SK-N-SH (cell line): ENCODE measurements around the gene AFAP1L2. TPM values are rescaled to one million over a fixed set of nuclear protein-coding genes. Genes with fewer than 3 reads are reported as not detected.

Experiments used
- CTCF ChIA-PET: fragments of 300-600, 350-600 bp; formaldehyde crosslinking; extraction: SDS; loops from one replicate; lab custom pipeline; 2021; lab: Yijun Ruan, JAX
- POLR2A ChIA-PET: fragments of 350-600 bp; sonication (Branson Sonifier 250); formaldehyde crosslinking; extraction: SDS; loops from one replicate; lab custom pipeline; 2020; ENCODE audit warnings: antibody characterized with exemption, inconsistent platforms; lab: Yijun Ruan, JAX
- DNase-seq: peaks from one replicate; pipeline ENCODE4 v3.0.0; 2012
- H2AFZ ChIP-seq: fragments of 200-600 bp; sonication (generic); 2 replicates; pipeline ENCODE4 v1.8.1; 2016; ENCODE audit warnings: antibody characterized with exemption, mild to moderate bottlenecking, low read depth
- H3F3A ChIP-seq: fragments of 200-600 bp; sonication (generic); replicated peaks from 2 replicates; pipeline ENCODE3; 2016; ENCODE audit warnings: antibody characterized with exemption, mild to moderate bottlenecking; ENCODE audit not compliant: insufficient read depth
- H3K27ac ChIP-seq, 2 experiments: fragments of 200-500 bp in 1 of 2; fragments of 200-600 bp in 1 of 2; sonication (Bioruptor generic) in 1 of 2; sonication (generic), shearing (Covaris generic) in 1 of 2; 2 replicates each; pipeline versions ENCODE4 v1.5.1 to v1.6.1; 2014 to 2016; ENCODE audit warnings: low read depth in 2 of 2, inconsistent platforms in 1 of 2, low read length in 1 of 2, mild to moderate bottlenecking in 1 of 2, mixed read lengths in 1 of 2
- H3K27me3 ChIP-seq: fragments of 200-600 bp; sonication (generic), shearing (Covaris generic); 2 replicates; pipeline ENCODE4 v1.6.1; 2016; ENCODE audit warnings: mixed run types; ENCODE audit not compliant: insufficient read depth
- H3K36me3 ChIP-seq, 2 experiments: fragments of 200-500 bp in 1 of 2; fragments of 200-600 bp in 1 of 2; sonication (Bioruptor generic) in 1 of 2; sonication (generic) in 1 of 2; replicated peaks in 1 of 2; 2 replicates each; pipeline versions ENCODE3 to v1.5.1; 2014 to 2016; ENCODE audit warnings: low read length in 1 of 2, mild to moderate bottlenecking in 1 of 2; ENCODE audit not compliant: insufficient read depth in 2 of 2, control insufficient read depth in 1 of 2
- H3K4me1 ChIP-seq, 2 experiments: fragments of 200-500 bp in 1 of 2; fragments of 200-600 bp in 1 of 2; sonication (Bioruptor generic) in 1 of 2; sonication (generic), shearing (Covaris generic) in 1 of 2; 2 replicates each; pipeline versions ENCODE4 v1.5.1 to v1.6.1; 2014 to 2016; ENCODE audit warnings: low read depth in 1 of 2, low read length in 1 of 2, mixed run types in 1 of 2; ENCODE audit not compliant: insufficient read depth in 2 of 2, control insufficient read depth in 1 of 2
- H3K4me2 ChIP-seq: fragments of 200-600 bp; sonication (generic), shearing (Covaris generic); 2 replicates; pipeline ENCODE4 v1.6.1; 2017; ENCODE audit warnings: mixed run types
- H3K4me3 ChIP-seq, 2 experiments: fragments of 200-500 bp in 1 of 2; fragments of 200-600 bp in 1 of 2; sonication (Bioruptor generic) in 1 of 2; sonication (generic), shearing (Covaris generic) in 1 of 2; 2 replicates each; pipeline versions ENCODE4 v1.5.1 to v1.8.1; 2014 to 2016; ENCODE audit warnings: low read depth in 2 of 2, inconsistent platforms in 1 of 2, low read length in 1 of 2, mild to moderate bottlenecking in 1 of 2, mixed read lengths in 1 of 2, moderate library complexity in 1 of 2
- H3K79me2 ChIP-seq: fragments of 200-600 bp; sonication (generic); 2 replicates; pipeline ENCODE4 v1.8.1; 2017; ENCODE audit warnings: mild to moderate bottlenecking; ENCODE audit not compliant: insufficient read depth
- H3K9ac ChIP-seq: fragments of 200-600 bp; sonication (generic); 2 replicates; pipeline ENCODE4 v1.6.1; 2017; ENCODE audit warnings: mixed run types
- H3K9me2 ChIP-seq: fragments of 200-600 bp; sonication (generic); 2 replicates; pipeline ENCODE4 v1.6.1; 2017; ENCODE audit warnings: mixed run types
- H3K9me3 ChIP-seq: fragments of 200-600 bp; sonication (generic); 2 replicates; pipeline ENCODE4 v1.6.1; 2017; ENCODE audit warnings: mixed run types, mild to moderate bottlenecking, moderate library complexity
- H4K20me1 ChIP-seq: fragments of 200-600 bp; sonication (generic); 2 replicates; pipeline ENCODE4 v1.6.1; 2017; ENCODE audit warnings: mild to moderate bottlenecking, mixed run types; ENCODE audit not compliant: insufficient read depth
- CHD2 ChIP-seq: fragments of 150-350 bp; IDR thresholded peaks from 2 replicates; pipeline ENCODE4 v1.6.1; 2018; ENCODE audit warnings: low read length; ENCODE audit not compliant: partially characterized antibody
- CTCF ChIP-seq: fragments of 200-600 bp; sonication (generic); IDR thresholded peaks from 2 replicates; pipeline ENCODE4 v1.6.1; 2017; ENCODE audit warnings: antibody characterized with exemption, mild to moderate bottlenecking, moderate library complexity
- ELF1 ChIP-seq: IDR thresholded peaks from 2 replicates; pipeline ENCODE4 v1.4.0; 2012
- EP300 ChIP-seq, 2 experiments: IDR thresholded peaks; 2 replicates each; pipeline versions ENCODE4 v1.4.0 to v1.6.1; 2012; ENCODE audit warnings: borderline replicate concordance in 1 of 2, low read depth in 1 of 2, low read length in 1 of 2
- EZH2phosphoT487 ChIP-seq: fragments of 200-600 bp; sonication (generic); IDR thresholded peaks from 2 replicates; pipeline ENCODE4 v1.6.1; 2017; ENCODE audit warnings: low read depth, mixed run types, mild to moderate bottlenecking, antibody characterized with exemption, moderate library complexity, borderline replicate concordance
- FOSL2 ChIP-seq: IDR thresholded peaks from 2 replicates; pipeline ENCODE4 v1.4.0; 2012; ENCODE audit warnings: low read depth, mild to moderate bottlenecking, moderate library complexity, borderline replicate concordance
- FOXJ3 ChIP-seq: sonication (generic); formaldehyde crosslinking; IDR thresholded peaks from 2 replicates; pipeline ENCODE4 v1.5.1; 2020; ENCODE audit warnings: mild to moderate bottlenecking, missing genetic modification reagents
- FOXM1 ChIP-seq: IDR thresholded peaks from 2 replicates; pipeline ENCODE4 v1.4.0; 2012; ENCODE audit warnings: low read depth, mild to moderate bottlenecking
- GABPA ChIP-seq: IDR thresholded peaks from 2 replicates; pipeline ENCODE4 v1.4.0; 2012; ENCODE audit warnings: low read depth, mild to moderate bottlenecking
- GATA2 ChIP-seq: sonication (generic); formaldehyde crosslinking; IDR thresholded peaks from 2 replicates; pipeline ENCODE4 v1.5.0; 2020; ENCODE audit warnings: mild to moderate bottlenecking, missing genetic modification reagents
- MXI1 ChIP-seq: IDR thresholded peaks from 2 replicates; pipeline ENCODE4 v1.6.1; 2012; ENCODE audit warnings: mild to moderate bottlenecking, low read depth, low read length, improper control_type of control experiment
- PBX3 ChIP-seq: IDR thresholded peaks from 2 replicates; pipeline ENCODE4; 2012
- RAD21 ChIP-seq: IDR thresholded peaks from 2 replicates; pipeline ENCODE4 v1.6.1; 2012; ENCODE audit warnings: mild to moderate bottlenecking, low read length
- RFX5 ChIP-seq: IDR thresholded peaks from 2 replicates; pipeline ENCODE4 v1.6.1; 2012; ENCODE audit warnings: mild to moderate bottlenecking, improper control_type of control experiment, low read length
- RXRA ChIP-seq: IDR thresholded peaks from 2 replicates; pipeline ENCODE4 v1.4.0; 2012; ENCODE audit warnings: low read depth, mild to moderate bottlenecking, borderline replicate concordance
- SIN3A ChIP-seq: IDR thresholded peaks from 2 replicates; pipeline ENCODE4 v1.6.1; 2012; ENCODE audit warnings: low read depth, mild to moderate bottlenecking, low read length, moderate library complexity, borderline replicate concordance
- TAF1 ChIP-seq: IDR thresholded peaks from 2 replicates; pipeline ENCODE4 v1.6.1; 2012; ENCODE audit warnings: low read depth, mild to moderate bottlenecking, low read length, moderate library complexity, borderline replicate concordance
- TCF12 ChIP-seq: IDR thresholded peaks from 2 replicates; pipeline ENCODE4 v1.4.0; 2012
- USF1 ChIP-seq: IDR thresholded peaks from 2 replicates; pipeline ENCODE4 v1.4.0; 2012; ENCODE audit warnings: low read depth, borderline replicate concordance
- YY1 ChIP-seq: IDR thresholded peaks from 2 replicates; pipeline ENCODE4 v1.4.0; 2012; ENCODE audit warnings: low read depth, mild to moderate bottlenecking
- WGBS: methylation state at CpG from one replicate; pipeline ENCODE4 v1.1.6; 2017; ENCODE audit warnings: low lambda C conversion rate; 5-methylcytosine and 5-hydroxymethylcytosine counted together
- polyA plus RNA-seq, 3 experiments: library from polyadenylated mRNA; depleted of rRNA; stranded (reverse); fragments of >200 nt; gene quantifications; 2 replicates each; pipeline ENCODE4 v1.2.3, GENCODE V29; 2012
- TF ChIP-seq, protein P1 (sequence below): IDR thresholded peaks from 2 replicates; pipeline ENCODE4 v1.4.0; 2012; ENCODE audit warnings: low read depth

The AFAP1L2 gene
- polyA plus RNA-seq, 1 of the 3 experiments (the other 2 are of a cell fraction), result 0.54 TPM

DNA sequence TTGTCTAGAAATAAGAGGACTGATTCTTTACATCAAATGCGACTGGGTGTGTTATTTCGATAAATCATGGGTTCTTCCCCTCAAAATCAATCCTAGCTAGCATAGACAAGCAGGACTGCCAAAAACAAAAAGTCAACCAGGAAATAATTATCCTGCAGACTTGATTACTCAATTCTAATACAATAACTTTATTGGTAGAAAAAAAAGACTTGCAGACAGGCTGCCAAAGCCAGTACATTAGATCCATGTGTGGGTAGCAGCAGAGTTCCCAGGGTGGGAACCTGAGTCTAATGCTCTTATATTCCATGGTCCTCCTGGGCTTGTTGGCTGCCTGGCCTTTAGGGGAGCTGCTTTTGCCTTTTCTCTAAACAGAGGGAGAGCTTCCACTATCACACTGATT is 7.8 kb downstream of the AFAP1L2 start (continued):
- TF ChIP-seq FOSL2, result no peak
- no peak for TF ChIP-seq GATA2
- no peak for TF ChIP-seq RAD21
- TF ChIP-seq MXI1, result no peak

DNA sequence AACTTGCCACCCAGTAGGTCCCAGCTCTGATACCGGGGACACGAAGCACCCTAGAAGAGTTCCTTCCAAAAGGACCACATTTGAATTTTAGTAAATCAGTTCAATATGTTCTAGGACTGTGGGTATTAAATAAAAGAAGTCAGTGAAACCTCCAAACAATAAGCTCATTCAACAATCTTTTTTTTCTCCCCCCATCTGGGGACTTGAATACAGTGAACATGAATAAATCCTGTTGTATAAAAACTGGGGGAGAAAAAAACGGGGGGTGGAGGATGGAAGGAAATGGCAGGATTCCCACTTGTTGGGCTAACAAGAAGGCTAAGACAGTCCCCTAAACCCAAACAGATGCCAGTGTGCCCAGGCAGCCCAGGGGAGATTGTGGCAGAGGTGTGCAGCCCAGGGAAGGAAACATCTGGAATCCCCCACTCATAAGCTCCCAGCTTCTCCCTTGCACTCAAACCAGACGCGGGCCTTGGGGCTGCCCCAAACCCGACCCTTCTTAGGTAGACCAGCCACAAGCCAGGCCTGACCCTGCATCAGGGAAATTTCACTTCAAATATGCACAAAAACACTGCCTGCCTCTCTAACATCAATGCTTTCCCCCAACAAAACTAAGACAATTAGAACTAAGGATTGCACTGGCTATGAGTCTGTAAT is 8.8 kb downstream of the AFAP1L2 start:
- Histone ChIP-seq H3K27me3 (peaks cover 30% of the 10 kb centered on the region; the same call in 1 of the 2 replicates), H3K4me3 (no peak overlapping the region), H3K36me3 (no peaks in the 10 kb centered on the region), H3K9me3 (no peaks in the 10 kb centered on the region), H2AFZ (no peak overlapping the region), H3K4me2 (no peak overlapping the region), H3K79me2 (no peaks in the 10 kb centered on the region), H3K9me2 (no peaks in the 10 kb centered on the region), H3K4me1 (no peaks in the 10 kb centered on the region; a peak in 1 of 4 replicates), H4K20me1 (no peaks in the 10 kb centered on the region), H3F3A (no peaks in the 10 kb centered on the region), H3K27ac (no peak overlapping the region), H3K9ac (no peak overlapping the region)
- ChIA-PET POLR2A (no interaction called here), CTCF (interaction anchor here (1.1 to 2.2 kb wide), 2 partner anchors 9 to 92 kb away, joined by 3 to 10 read pairs; partner anchors contain the start of gene AFAP1L2)
- TF ChIP-seq CHD2 (no peak), USF1 (no peak), RXRA (no peak), EP300 (IDR thresholded peaks at IDR 0.05; ENCODE audit: borderline replicate concordance in 1 of 2, low read depth in 1 of 2, low read length in 1 of 2) (no peak), RFX5 (no peak), FOXJ3 (no peak), TCF12 (no peak), EZH2phosphoT487 (no peak), YY1 (no peak), FOXM1 (no peak), ELF1 (no peak)
- TF ChIP-seq, protein P1, sequence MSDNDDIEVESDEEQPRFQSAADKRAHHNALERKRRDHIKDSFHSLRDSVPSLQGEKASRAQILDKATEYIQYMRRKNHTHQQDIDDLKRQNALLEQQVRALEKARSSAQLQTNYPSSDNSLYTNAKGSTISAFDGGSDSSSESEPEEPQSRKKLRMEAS, result no peak
- no peak for DNase-seq
- WGBS, result 72% methylated on average over 6 of the region's 6 CpGs

- WGBS, result 65% methylated on average over 5 of the region's 6 CpGs
- Histone ChIP-seq H3K9me3 (no peaks in the 10 kb centered on the region), H3F3A (no peaks in the 10 kb centered on the region), H2AFZ (no peak overlapping the region), H3K79me2 (no peaks in the 10 kb centered on the region), H3K27me3 (peaks cover 30% of the 10 kb centered on the region; the same call in 1 of the 2 replicates), H3K4me2 (no peak overlapping the region), H3K4me1 (no peaks in the 10 kb centered on the region; a peak in 1 of 4 replicates), H3K36me3 (no peaks in the 10 kb centered on the region), H3K9me2 (no peaks in the 10 kb centered on the region), H3K27ac (no peak overlapping the region), H3K4me3 (no peak overlapping the region), H3K9ac (no peak overlapping the region), H4K20me1 (no peaks in the 10 kb centered on the region)
- POLR2A ChIA-PET, result no interaction called here
- CTCF ChIA-PET, result interaction anchor here (1.1 to 2.2 kb wide), 2 partner anchors 10 to 91 kb away, joined by 3 to 10 read pairs; partner anchors contain the start of gene AFAP1L2
- no peak for DNase-seq
- TF ChIP-seq GABPA, result no peak
- TF ChIP-seq SIN3A, result no peak
- no peak for TF ChIP-seq FOXJ3
- no peak for TF ChIP-seq TCF12
- TF ChIP-seq RFX5, result no peak
- TF ChIP-seq CTCF, result no peak
- TF ChIP-seq TAF1, result no peak
- TF ChIP-seq USF1, result no peak
- TF ChIP-seq PBX3, result no peak
Observed at GRCh38 chr10:114394531-114394930, 9.8 kb downstream of the AFAP1L2 start.
